NT2/D1 (cell line): Measurements from ENCODE around the gene FAM163B.

Experiments used
- DNase-seq: peaks from one replicate; pipeline ENCODE4 v3.0.0-alpha.2; 2011; ENCODE audit warnings: low read depth, low spot score
- H3K27me3 ChIP-seq: 2 replicates; pipeline ENCODE4 v1.6.0; 2011; ENCODE audit warnings: mild to moderate bottlenecking; ENCODE audit not compliant: insufficient read length, insufficient read depth
- H3K36me3 ChIP-seq: 2 replicates; pipeline ENCODE4 v1.6.1; 2011; ENCODE audit warnings: mild to moderate bottlenecking, low read length, mixed read lengths; ENCODE audit not compliant: insufficient read depth, insufficient read length
- H3K4me1 ChIP-seq: 2 replicates; pipeline ENCODE4 v1.5.1; 2011; ENCODE audit not compliant: insufficient read depth, insufficient read length
- H3K4me3 ChIP-seq: 2 replicates; pipeline ENCODE4 v1.5.1; 2011; ENCODE audit warnings: low read depth; ENCODE audit not compliant: insufficient read length
- H3K9ac ChIP-seq: 2 replicates; pipeline ENCODE4 v1.6.0; 2011; ENCODE audit warnings: low read depth; ENCODE audit not compliant: insufficient read length
- H3K9me3 ChIP-seq: 2 replicates; pipeline ENCODE4 v1.5.1; 2011; ENCODE audit warnings: mild to moderate bottlenecking, low read length; ENCODE audit not compliant: insufficient read depth
- SUZ12 ChIP-seq: IDR thresholded peaks from 2 replicates; pipeline ENCODE4 v1.6.1; 2011; ENCODE audit not compliant: insufficient read length, insufficient read depth; ENCODE audit errors: extremely low read depth
- YY1 ChIP-seq: IDR thresholded peaks from 2 replicates; pipeline ENCODE4 v1.6.1; 2011; ENCODE audit not compliant: insufficient read length, insufficient read depth
- ZNF274 ChIP-seq: IDR thresholded peaks from 2 replicates; pipeline ENCODE4 v1.6.1; 2011; ENCODE audit warnings: mild to moderate bottlenecking, low read depth, low read length

FAM163B gene

DNA sequence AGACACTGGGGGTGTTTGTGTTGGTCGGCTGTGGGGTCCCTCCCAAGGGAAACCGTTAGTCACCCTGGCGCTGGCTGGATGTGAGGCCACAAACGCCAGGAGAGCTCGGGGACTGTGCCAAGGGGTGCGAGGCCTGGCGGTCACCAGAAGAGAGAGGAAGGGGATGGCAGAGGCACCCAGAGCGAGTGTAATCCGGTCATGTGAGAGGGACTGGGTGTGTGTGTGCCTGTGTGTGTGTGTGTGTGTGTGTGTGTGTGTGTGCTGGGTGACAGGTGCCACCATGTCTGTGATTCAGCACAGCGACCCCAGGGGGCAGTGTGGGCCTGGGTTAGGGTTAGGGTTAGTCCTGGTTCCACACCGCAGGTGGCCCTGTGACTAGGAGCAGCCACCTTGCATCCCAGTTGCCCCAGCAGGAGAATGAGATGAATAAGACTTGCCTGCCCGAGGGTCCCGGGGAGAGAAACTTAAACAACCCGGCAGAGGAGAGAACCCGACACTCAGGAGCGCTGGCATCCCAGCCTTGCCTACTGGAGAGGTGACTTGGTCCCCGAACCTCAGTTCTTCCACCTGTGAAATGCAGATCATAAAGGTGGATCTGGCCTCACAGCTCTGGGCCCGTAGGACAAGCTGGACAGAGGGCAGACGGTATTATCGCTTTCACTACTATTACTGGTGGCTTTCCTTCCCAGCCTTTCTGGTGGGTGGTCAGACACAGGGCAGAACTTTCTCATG, 76.1 kb downstream of the FAM163B start:
- H3K4me3 ChIP-seq = no peak overlapping the region
- TF ChIP-seq ZNF274 (no peak), SUZ12 (no peak), YY1 (no peak)
- H3K36me3 ChIP-seq = no peaks in the 10 kb centered on the region
- peaks cover 37% of the 10 kb centered on the region for H3K4me1 ChIP-seq
- H3K27me3 ChIP-seq = peaks cover 44% of the 10 kb centered on the region
- peak overlapping the region; percentile 32 for H3K9ac ChIP-seq
- no peaks in the 10 kb centered on the region for H3K9me3 ChIP-seq
- DNase-seq = peak; percentile 70

DNA sequence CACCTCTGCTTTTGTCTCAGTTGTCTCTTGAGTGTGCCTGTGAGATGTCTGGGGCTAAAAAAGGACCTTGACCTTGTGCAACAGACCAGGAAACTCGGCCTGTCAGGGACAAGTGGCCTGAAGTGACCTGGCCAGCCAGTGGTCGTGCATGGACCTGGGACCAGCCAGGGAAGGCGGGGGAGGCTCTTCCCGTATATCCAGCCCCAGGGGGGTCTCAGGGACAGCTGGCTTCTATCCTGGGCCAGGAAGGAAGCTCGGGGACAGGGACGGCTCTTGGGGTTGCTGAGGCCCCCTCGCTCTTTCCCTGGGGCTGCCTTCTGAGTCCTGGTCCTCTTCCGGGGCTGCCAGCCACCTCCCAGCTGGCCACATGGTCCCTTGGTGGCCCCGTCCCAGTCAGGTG, 77.9 kb downstream of the FAM163B start:
- peaks cover 44% of the 10 kb centered on the region for H3K27me3 ChIP-seq
- H3K4me1 ChIP-seq = peaks cover 51% of the 10 kb centered on the region
- no peak for TF ChIP-seq YY1
- no peak for TF ChIP-seq SUZ12
- TF ChIP-seq ZNF274 = no peak

DNA sequence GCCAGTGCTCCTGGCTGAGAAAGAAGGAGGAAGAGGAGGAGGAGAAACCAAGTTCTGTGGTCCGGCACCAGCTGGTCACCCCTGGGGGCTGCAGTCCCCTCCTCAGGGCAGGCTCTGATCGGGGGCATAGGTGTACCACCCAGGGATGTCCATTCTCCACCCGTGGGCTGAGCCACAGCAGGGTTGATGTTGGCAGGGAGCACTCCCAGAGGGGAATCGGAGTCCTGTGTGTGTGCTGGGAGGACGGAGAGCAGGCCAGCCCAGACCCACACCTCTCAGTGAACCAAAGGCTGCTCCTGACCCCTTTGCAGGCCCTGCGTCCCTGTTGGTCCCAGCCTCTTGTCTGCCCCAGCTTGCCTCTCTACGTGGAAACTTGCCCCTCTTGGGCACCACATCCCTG, 79.3 kb downstream of the FAM163B start:
- H3K4me3 ChIP-seq = no peak overlapping the region
- H3K36me3 ChIP-seq = no peaks in the 10 kb centered on the region
- peaks cover 34% of the 10 kb centered on the region for H3K27me3 ChIP-seq
- H3K9me3 ChIP-seq = no peaks in the 10 kb centered on the region
- no peak for DNase-seq
- TF ChIP-seq YY1 = no peak
- TF ChIP-seq ZNF274 = no peak
- no peak for TF ChIP-seq SUZ12
- no peak overlapping the region for H3K9ac ChIP-seq
- peaks cover 55% of the 10 kb centered on the region for H3K4me1 ChIP-seq

More for the DNA sequence above, 77.9 kb downstream of the FAM163B start:
- Histone ChIP-seq H3K36me3 (no peaks in the 10 kb centered on the region), H3K9me3 (no peaks in the 10 kb centered on the region), H3K9ac (no peak overlapping the region), H3K4me3 (no peak overlapping the region)
- no peak for DNase-seq

DNA sequence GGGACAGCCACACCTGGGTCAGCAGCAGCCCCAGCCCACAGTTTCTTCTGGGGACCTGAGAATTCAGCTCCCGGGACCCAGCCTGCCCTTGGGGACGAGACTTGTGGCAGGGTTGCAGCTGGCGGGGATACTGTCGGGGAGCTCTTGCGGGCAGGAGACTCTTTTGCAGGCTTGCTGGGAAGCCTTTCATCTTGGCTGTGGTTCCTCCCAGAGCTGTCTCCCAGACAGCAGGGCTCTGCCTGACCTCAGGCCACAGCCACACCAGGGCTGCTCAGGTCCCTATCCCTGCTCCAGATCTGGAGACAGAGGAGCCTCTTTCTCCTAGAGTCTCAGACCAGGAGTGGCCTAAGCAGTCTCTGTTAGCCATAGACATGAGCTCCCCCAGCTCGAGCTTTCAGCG, 79.7 kb downstream of the FAM163B start:
- H3K9me3 ChIP-seq = no peaks in the 10 kb centered on the region
- no peak overlapping the region for H3K4me3 ChIP-seq
- no peak for TF ChIP-seq SUZ12
- TF ChIP-seq ZNF274 = no peak
- TF ChIP-seq YY1 = no peak
- peak overlapping the region; percentile 16 for H3K9ac ChIP-seq
- peaks cover 55% of the 10 kb centered on the region for H3K4me1 ChIP-seq
- DNase-seq = no peak
- peaks cover 30% of the 10 kb centered on the region for H3K27me3 ChIP-seq
- no peaks in the 10 kb centered on the region for H3K36me3 ChIP-seq

DNA sequence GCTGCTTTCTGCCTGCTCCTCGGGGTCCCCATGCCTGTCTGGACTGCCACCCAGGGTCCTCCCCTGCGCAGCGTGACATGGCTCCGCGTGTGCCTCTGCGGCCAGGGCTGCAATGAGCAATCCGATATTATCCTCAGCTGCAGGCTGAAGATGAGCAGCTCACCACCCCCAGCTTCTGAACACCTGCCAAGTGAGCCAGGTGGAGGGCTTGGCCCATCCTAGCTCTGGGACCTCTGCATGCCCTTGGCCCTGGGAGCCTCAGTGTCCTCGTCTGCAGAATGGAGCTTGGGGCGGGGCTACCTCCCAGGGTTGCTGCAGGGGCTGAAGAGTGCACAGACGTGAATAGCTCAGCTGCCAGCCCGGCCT, 80.3 kb downstream of the FAM163B start:
- Histone ChIP-seq H3K36me3 (no peaks in the 10 kb centered on the region), H3K4me3 (no peak overlapping the region), H3K27me3 (peaks cover 24% of the 10 kb centered on the region), H3K4me1 (peaks cover 52% of the 10 kb centered on the region), H3K9ac (peak overlapping the region; percentile 45), H3K9me3 (no peaks in the 10 kb centered on the region)
- no peak for DNase-seq
- no peak for TF ChIP-seq YY1
- no peak for TF ChIP-seq SUZ12
- no peak for TF ChIP-seq ZNF274

DNA sequence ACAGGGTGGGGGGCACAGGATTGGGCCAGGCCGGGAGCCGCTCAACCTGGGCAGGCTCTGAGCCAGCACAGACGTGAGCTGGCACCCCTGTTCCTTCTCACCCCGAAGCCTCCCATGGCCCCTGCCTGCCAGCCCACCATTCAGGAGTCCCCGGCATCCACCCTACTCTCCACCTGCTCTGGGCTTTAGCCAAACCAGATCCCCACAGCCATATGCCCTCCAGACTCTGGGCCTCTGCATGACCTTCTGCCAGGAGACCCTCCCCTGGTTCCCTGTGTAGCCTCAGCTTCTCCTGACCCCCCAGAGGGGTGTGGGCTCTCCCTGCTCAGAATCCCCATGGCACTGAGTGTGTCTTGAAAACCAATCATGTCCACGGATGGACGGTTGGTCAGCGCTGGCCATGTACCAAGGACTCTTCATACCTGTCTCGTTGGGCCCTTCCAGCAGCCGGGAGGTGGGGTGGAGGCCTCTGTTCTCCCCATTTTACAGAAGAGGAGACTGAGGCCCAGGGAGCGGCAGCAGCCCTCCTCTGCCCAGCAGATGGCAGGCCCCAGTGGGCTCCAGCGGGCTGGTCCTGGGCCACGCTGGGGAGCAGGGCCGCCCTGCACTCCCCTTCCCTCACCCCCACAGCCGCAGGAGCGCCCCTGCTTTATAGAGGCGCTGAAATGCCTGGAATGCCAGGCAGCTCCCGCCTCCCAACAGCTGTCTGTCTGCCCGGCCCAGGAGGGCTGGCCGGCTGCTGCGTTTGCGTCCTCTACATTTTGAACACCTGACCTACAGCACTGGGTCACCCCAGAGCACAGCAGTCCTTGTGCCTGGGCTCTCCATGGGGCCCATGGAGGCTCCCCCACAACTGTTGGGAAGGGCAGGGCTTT, 81.0 kb downstream of the FAM163B start:
- Histone ChIP-seq H3K4me1 (peaks cover 48% of the 10 kb centered on the region), H3K36me3 (no peaks in the 10 kb centered on the region), H3K27me3 (peaks cover 18% of the 10 kb centered on the region), H3K4me3 (no peak overlapping the region), H3K9me3 (no peaks in the 10 kb centered on the region), H3K9ac (peak overlapping the region; percentile 61)
- no peak for DNase-seq
- no peak for TF ChIP-seq SUZ12
- TF ChIP-seq YY1 = no peak
- no peak for TF ChIP-seq ZNF274

DNA sequence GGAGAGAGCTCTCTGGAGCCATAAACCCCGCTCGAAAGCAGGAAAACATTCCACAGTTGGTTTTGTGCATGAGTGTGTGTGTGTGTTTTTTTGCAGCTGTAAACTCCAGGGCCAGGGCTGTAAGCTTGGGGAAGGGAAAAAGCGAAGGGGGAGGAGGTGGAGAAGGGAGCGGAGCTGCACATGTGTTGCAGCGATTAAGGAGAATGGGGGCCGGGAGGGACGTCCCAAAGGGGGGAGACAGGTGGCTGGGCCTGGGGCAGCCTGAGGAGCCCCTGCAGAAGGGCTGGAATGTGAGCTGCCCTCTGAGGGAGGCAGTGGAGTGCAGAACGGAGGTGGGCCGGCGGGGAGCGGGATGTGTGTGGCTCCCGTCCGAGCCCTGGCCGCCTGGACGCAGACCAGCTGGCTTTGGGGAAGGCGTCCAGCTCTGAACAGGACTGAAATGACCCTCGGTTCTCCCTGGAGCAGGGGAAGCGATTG, 81.7 kb downstream of the FAM163B start:
- H3K4me3 ChIP-seq = no peak overlapping the region
- peaks cover 48% of the 10 kb centered on the region for H3K4me1 ChIP-seq
- no peaks in the 10 kb centered on the region for H3K36me3 ChIP-seq
- H3K9ac ChIP-seq = peak overlapping the region; percentile 61
- no peak for DNase-seq
- H3K9me3 ChIP-seq = no peaks in the 10 kb centered on the region
- TF ChIP-seq YY1 (no peak), ZNF274 (no peak), SUZ12 (no peak)
- peaks cover 13% of the 10 kb centered on the region for H3K27me3 ChIP-seq
